ENCODE results near the gene NUBPL. TPM values are rescaled to one million over a fixed set of nuclear protein-coding genes. Genes with fewer than 3 reads are reported as not detected.
A peak's percentile ranks its signal among the peaks of the same experiment; 100 is the strongest.

NUBPL gene
- total RNA-seq: 15.0 TPM
- long read RNA-seq, full-length matches to known transcripts: 38 of 57 reads
- long read RNA-seq, partial matches to known transcripts: 6 of 57 reads
- long read RNA-seq, other reads (novel, unspliced or antisense): 13 of 57 reads

GRCh38 chr14:31561155-31561846 lies at the start of gene NUBPL:
TSS of gene NUBPL (plus strand) at chr14:31561404. CDS start at chr14:31561440, 36 bp downstream.
- peak; percentile 99 for DNase-seq (ENCODE audit: low spot score)

- no peak for DNase-seq (ENCODE audit: low spot score)
These were observed 34.1 kb upstream of the NUBPL start for GRCh38 chr14:31527087-31527486.

GRCh38 chr14:31527546-31527945 lies 33.7 kb upstream of the NUBPL start:
- DNase-seq (ENCODE audit: low spot score): no peak

GRCh38 chr14:31529053-31529452 lies 32.2 kb upstream of the NUBPL start:
- DNase-seq (ENCODE audit: low spot score): no peak

GRCh38 chr14:31530136-31530535 lies 31.1 kb upstream of the NUBPL start:
- DNase-seq (ENCODE audit: low spot score): no peak

- no peak for DNase-seq (ENCODE audit: low spot score)
These were observed 24.8 kb upstream of the NUBPL start for GRCh38 chr14:31536201-31536960.

- DNase-seq (ENCODE audit: low spot score): no peak
These were observed 19.5 kb upstream of the NUBPL start for GRCh38 chr14:31541702-31542101.

GRCh38 chr14:31543969-31544799 lies 17.0 kb upstream of the NUBPL start:
- DNase-seq (ENCODE audit: low spot score): no peak

GRCh38 chr14:31544816-31545215 lies 16.4 kb upstream of the NUBPL start:
- no peak for DNase-seq (ENCODE audit: low spot score)

- DNase-seq (ENCODE audit: low spot score): no peak
These were observed 15.9 kb upstream of the NUBPL start for GRCh38 chr14:31545328-31545727.

- no peak for DNase-seq (ENCODE audit: low spot score)
These were observed 11.4 kb upstream of the NUBPL start for GRCh38 chr14:31549817-31550216.

- DNase-seq (ENCODE audit: low spot score): no peak
These were observed 10.6 kb upstream of the NUBPL start for GRCh38 chr14:31550589-31550988.

GRCh38 chr14:31556191-31556590 lies 5.0 kb upstream of the NUBPL start:
- no peak for DNase-seq (ENCODE audit: low spot score)

- no peak for DNase-seq (ENCODE audit: low spot score)
These were observed 1.3 kb upstream of the NUBPL start for GRCh38 chr14:31559939-31560338.

GRCh38 chr14:31560759-31561154 lies 447 bp upstream of the NUBPL start:
- no peak for DNase-seq (ENCODE audit: low spot score)

GRCh38 chr14:31564194-31564593 lies 3.0 kb downstream of the NUBPL start:
- DNase-seq (ENCODE audit: low spot score): no peak

- no peak for DNase-seq (ENCODE audit: low spot score)
These were observed 5.3 kb downstream of the NUBPL start for GRCh38 chr14:31566456-31566855.

- DNase-seq (ENCODE audit: low spot score): no peak
These were observed 6.5 kb downstream of the NUBPL start for GRCh38 chr14:31567655-31568054.

GRCh38 chr14:31568161-31568560 lies 7.0 kb downstream of the NUBPL start:
- DNase-seq (ENCODE audit: low spot score): no peak

- no peak for DNase-seq (ENCODE audit: low spot score)
These were observed 7.5 kb downstream of the NUBPL start for GRCh38 chr14:31568671-31569070.

GRCh38 chr14:31572955-31573354 lies 11.8 kb downstream of the NUBPL start:
- no peak for DNase-seq (ENCODE audit: low spot score)

- DNase-seq (ENCODE audit: low spot score): no peak
These were observed 15.7 kb downstream of the NUBPL start for GRCh38 chr14:31576949-31577348.

Data from mesenteric fat pad (tissue), 1 donor.